Measurements from ENCODE around the gene ENPP3. TPM values are rescaled to one million over a fixed set of nuclear protein-coding genes. Genes with fewer than 3 reads are reported as not detected.

ENPP3 gene
- total RNA-seq, 1 experiment from 2014 or later: not detected

- no peak for TF ChIP-seq CTCF (IDR thresholded peaks at IDR 0.05; ENCODE audit: unreplicated experiment)
- H3K27me3 Mint-ChIP-seq (ENCODE audit: insufficient read depth, unreplicated experiment): no peaks in the 10 kb centered on the region
- intact Hi-C loops (cut with micrococcal nuclease): no loop called here
- no peak overlapping the region for H3K4me3 Mint-ChIP-seq (ENCODE audit: unreplicated experiment)
- CTCF ChIA-PET: interaction anchor here (0.7 to 1.0 kb wide), 2 partner anchors 105 to 149 kb away, joined by 3 read pairs; no protein-coding TSS in a partner anchor
- H3K9me3 Mint-ChIP-seq (ENCODE audit: unreplicated experiment): no peaks in the 10 kb centered on the region
- H3K36me3 Mint-ChIP-seq (ENCODE audit: insufficient read depth, unreplicated experiment): peaks cover 6% of the 10 kb centered on the region
- no TSS peak for BruUV-seq (replicated peaks)
- peaks cover 6% of the 10 kb centered on the region for H3K4me1 Mint-ChIP-seq (ENCODE audit: insufficient read depth, unreplicated experiment)
- POLR2A ChIA-PET: interaction anchor here (0.6 kb wide), 1 partner anchor 68 kb away, joined by 3 read pairs; no protein-coding TSS in a partner anchor
- no peak overlapping the region for H3K27ac Mint-ChIP-seq (ENCODE audit: low read depth, unreplicated experiment)
- DNase-seq (ENCODE audit: unreplicated experiment): peak; percentile 51
Observed at GRCh38 chr6:131761060-131761761, 124.1 kb downstream of the ENPP3 start.

- H3K36me3 Mint-ChIP-seq (ENCODE audit: insufficient read depth, unreplicated experiment): peaks cover 6% of the 10 kb centered on the region
- CTCF ChIA-PET: interaction anchor here (0.6 kb wide), 1 partner anchor 535 kb away, joined by 3 read pairs; no protein-coding TSS in a partner anchor
- no peaks in the 10 kb centered on the region for H3K27me3 Mint-ChIP-seq (ENCODE audit: insufficient read depth, unreplicated experiment)
- H3K4me1 Mint-ChIP-seq (ENCODE audit: insufficient read depth, unreplicated experiment): peaks cover 6% of the 10 kb centered on the region
- no peak overlapping the region for H3K27ac Mint-ChIP-seq (ENCODE audit: low read depth, unreplicated experiment)
- no peak for DNase-seq (ENCODE audit: unreplicated experiment)
- intact Hi-C loops (cut with micrococcal nuclease): no loop called here
- H3K9me3 Mint-ChIP-seq (ENCODE audit: unreplicated experiment): no peaks in the 10 kb centered on the region
- no peak for TF ChIP-seq CTCF (IDR thresholded peaks at IDR 0.05; ENCODE audit: unreplicated experiment)
- BruUV-seq (replicated peaks): no TSS peak
- no peak overlapping the region for H3K4me3 Mint-ChIP-seq (ENCODE audit: unreplicated experiment)
- POLR2A ChIA-PET: no interaction called here
Observed at GRCh38 chr6:131761762-131762067, 124.6 kb downstream of the ENPP3 start.

GRCh38 chr6:131762984-131763383 is 125.9 kb downstream of the ENPP3 start:
- H3K4me3 Mint-ChIP-seq (ENCODE audit: unreplicated experiment): no peak overlapping the region
- intact Hi-C loops (cut with micrococcal nuclease): no loop called here
- BruUV-seq (replicated peaks): no TSS peak
- TF ChIP-seq CTCF (IDR thresholded peaks at IDR 0.05; ENCODE audit: unreplicated experiment): no peak
- H3K9me3 Mint-ChIP-seq (ENCODE audit: unreplicated experiment): no peaks in the 10 kb centered on the region
- no peaks in the 10 kb centered on the region for H3K27me3 Mint-ChIP-seq (ENCODE audit: insufficient read depth, unreplicated experiment)
- ChIA-PET CTCF (interaction anchor here (0.6 to 1.0 kb wide), 2 partner anchors 147 to 1742 kb away, joined by 3 to 5 read pairs; no protein-coding TSS in a partner anchor), POLR2A (no interaction called here)
- peaks cover 6% of the 10 kb centered on the region for H3K36me3 Mint-ChIP-seq (ENCODE audit: insufficient read depth, unreplicated experiment)
- H3K4me1 Mint-ChIP-seq (ENCODE audit: insufficient read depth, unreplicated experiment): peaks cover 6% of the 10 kb centered on the region
- no peak for DNase-seq (ENCODE audit: unreplicated experiment)
- H3K27ac Mint-ChIP-seq (ENCODE audit: low read depth, unreplicated experiment): no peak overlapping the region

- H3K9me3 Mint-ChIP-seq (ENCODE audit: unreplicated experiment): no peaks in the 10 kb centered on the region
- intact Hi-C loops (cut with micrococcal nuclease): no loop called here
- ChIA-PET POLR2A (no interaction called here), CTCF (interaction anchor here (1.0 kb wide), 1 partner anchor 146 kb away, joined by 5 read pairs; no protein-coding TSS in a partner anchor)
- H3K36me3 Mint-ChIP-seq (ENCODE audit: insufficient read depth, unreplicated experiment): peaks cover 6% of the 10 kb centered on the region
- H3K4me3 Mint-ChIP-seq (ENCODE audit: unreplicated experiment): no peak overlapping the region
- peaks cover 6% of the 10 kb centered on the region for H3K4me1 Mint-ChIP-seq (ENCODE audit: insufficient read depth, unreplicated experiment)
- H3K27me3 Mint-ChIP-seq (ENCODE audit: insufficient read depth, unreplicated experiment): no peaks in the 10 kb centered on the region
- TF ChIP-seq CTCF (IDR thresholded peaks at IDR 0.05; ENCODE audit: unreplicated experiment): no peak
- DNase-seq (ENCODE audit: unreplicated experiment): no peak
- no peak overlapping the region for H3K27ac Mint-ChIP-seq (ENCODE audit: low read depth, unreplicated experiment)
- BruUV-seq (replicated peaks): no TSS peak
Observed at GRCh38 chr6:131763749-131764148, 126.6 kb downstream of the ENPP3 start.
